ENCODE data around the gene MRPS10.

MRPS10 gene

GRCh38 chr6:42236030-42236429, 18.4 kb upstream of the MRPS10 start:
- H3K4me2 ChIP-seq (ENCODE audit: low read length), result no peak overlapping the region
- no peaks in the 10 kb centered on the region for H3K4me1 ChIP-seq
- TF ChIP-seq, protein P1, sequence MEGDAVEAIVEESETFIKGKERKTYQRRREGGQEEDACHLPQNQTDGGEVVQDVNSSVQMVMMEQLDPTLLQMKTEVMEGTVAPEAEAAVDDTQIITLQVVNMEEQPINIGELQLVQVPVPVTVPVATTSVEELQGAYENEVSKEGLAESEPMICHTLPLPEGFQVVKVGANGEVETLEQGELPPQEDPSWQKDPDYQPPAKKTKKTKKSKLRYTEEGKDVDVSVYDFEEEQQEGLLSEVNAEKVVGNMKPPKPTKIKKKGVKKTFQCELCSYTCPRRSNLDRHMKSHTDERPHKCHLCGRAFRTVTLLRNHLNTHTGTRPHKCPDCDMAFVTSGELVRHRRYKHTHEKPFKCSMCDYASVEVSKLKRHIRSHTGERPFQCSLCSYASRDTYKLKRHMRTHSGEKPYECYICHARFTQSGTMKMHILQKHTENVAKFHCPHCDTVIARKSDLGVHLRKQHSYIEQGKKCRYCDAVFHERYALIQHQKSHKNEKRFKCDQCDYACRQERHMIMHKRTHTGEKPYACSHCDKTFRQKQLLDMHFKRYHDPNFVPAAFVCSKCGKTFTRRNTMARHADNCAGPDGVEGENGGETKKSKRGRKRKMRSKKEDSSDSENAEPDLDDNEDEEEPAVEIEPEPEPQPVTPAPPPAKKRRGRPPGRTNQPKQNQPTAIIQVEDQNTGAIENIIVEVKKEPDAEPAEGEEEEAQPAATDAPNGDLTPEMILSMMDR (IDR thresholded peaks at IDR 0.05), result no peak
- H3K9ac ChIP-seq, result no peak overlapping the region
- no peaks in the 10 kb centered on the region for H3K27me3 ChIP-seq (ENCODE audit: control insufficient read depth, insufficient read depth, low read length)
- no peak overlapping the region for H3K27ac ChIP-seq
- no peak overlapping the region for H2AFZ ChIP-seq
- H3K79me2 ChIP-seq, result no peaks in the 10 kb centered on the region
- H3K9me3 ChIP-seq (ENCODE audit: control insufficient read depth, low read length), result no peaks in the 10 kb centered on the region
- H3K36me3 ChIP-seq (ENCODE audit: control insufficient read depth, insufficient read depth, low read length), result no peaks in the 10 kb centered on the region
- no peak overlapping the region for H3K4me3 ChIP-seq (ENCODE audit: low read depth, low read length)

DNA sequence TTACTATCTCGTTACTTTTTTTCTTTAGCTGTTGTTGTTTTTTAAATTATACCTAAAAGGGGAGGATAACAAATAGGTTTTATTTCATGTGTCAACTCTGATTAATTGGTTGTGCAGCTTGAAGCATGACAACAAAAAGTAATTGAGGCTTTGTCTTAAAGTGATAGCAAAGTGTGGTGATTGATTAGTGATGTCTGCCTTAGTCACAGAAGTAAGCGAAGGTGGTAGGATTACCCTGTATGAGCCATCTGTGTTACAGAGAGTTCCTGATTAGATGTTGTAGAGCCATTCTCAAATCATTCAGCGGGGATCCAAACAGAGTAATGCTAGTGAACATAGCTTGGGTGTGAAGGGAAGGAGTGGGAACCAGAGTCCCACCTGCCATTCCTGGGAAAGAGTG, 14.4 kb upstream of the MRPS10 start:
- Histone ChIP-seq H3K36me3 (ENCODE audit: control insufficient read depth, insufficient read depth, low read length) (no peaks in the 10 kb centered on the region), H3K4me2 (ENCODE audit: low read length) (no peak overlapping the region), H3K4me1 (no peaks in the 10 kb centered on the region), H3K79me2 (no peaks in the 10 kb centered on the region), H3K4me3 (ENCODE audit: low read depth, low read length) (no peak overlapping the region), H2AFZ (no peak overlapping the region), H3K9me3 (ENCODE audit: control insufficient read depth, low read length) (no peaks in the 10 kb centered on the region), H3K27ac (no peak overlapping the region), H3K27me3 (ENCODE audit: control insufficient read depth, insufficient read depth, low read length) (no peaks in the 10 kb centered on the region), H3K9ac (no peak overlapping the region)
- TF ChIP-seq, protein P1 (IDR thresholded peaks at IDR 0.05), result no peak

GRCh38 chr6:42230345-42231321, 13.0 kb upstream of the MRPS10 start:
- TF ChIP-seq, protein P1 (IDR thresholded peaks at IDR 0.05), result peak; percentile 6
- no peak overlapping the region for H3K27ac ChIP-seq
- no peaks in the 10 kb centered on the region for H3K4me1 ChIP-seq

GRCh38 chr6:42229506-42230119, 12.0 kb upstream of the MRPS10 start:
- TF ChIP-seq, protein P1 (IDR thresholded peaks at IDR 0.05), result no peak
- Histone ChIP-seq H3K4me3 (ENCODE audit: low read depth, low read length) (no peak overlapping the region), H3K4me2 (ENCODE audit: low read length) (no peak overlapping the region), H3K4me1 (no peaks in the 10 kb centered on the region), H3K27me3 (ENCODE audit: control insufficient read depth, insufficient read depth, low read length) (no peaks in the 10 kb centered on the region), H3K27ac (no peak overlapping the region), H3K9ac (no peak overlapping the region), H3K79me2 (no peaks in the 10 kb centered on the region), H3K9me3 (ENCODE audit: control insufficient read depth, low read length) (no peaks in the 10 kb centered on the region), H3K36me3 (ENCODE audit: control insufficient read depth, insufficient read depth, low read length) (no peaks in the 10 kb centered on the region), H2AFZ (no peak overlapping the region)

More at GRCh38 chr6:42230345-42231321, 13.0 kb upstream of the MRPS10 start:
- no peaks in the 10 kb centered on the region for H3K27me3 ChIP-seq (ENCODE audit: control insufficient read depth, insufficient read depth, low read length)
- no peak overlapping the region for H2AFZ ChIP-seq
- no peak overlapping the region for H3K4me3 ChIP-seq (ENCODE audit: low read depth, low read length)
- no peaks in the 10 kb centered on the region for H3K9me3 ChIP-seq (ENCODE audit: control insufficient read depth, low read length)
- H3K79me2 ChIP-seq, result no peaks in the 10 kb centered on the region
- no peaks in the 10 kb centered on the region for H3K36me3 ChIP-seq (ENCODE audit: control insufficient read depth, insufficient read depth, low read length)
- H3K9ac ChIP-seq, result no peak overlapping the region
- H3K4me2 ChIP-seq (ENCODE audit: low read length), result no peak overlapping the region

Measured in parathyroid adenoma (tissue), 2 donors.